B cell (primary cell): Measurements from ENCODE around the gene CD72. TPM values are rescaled to one million over a fixed set of nuclear protein-coding genes. Genes with fewer than 3 reads are reported as not detected.

Source experiments
- ATAC-seq: fragments of 200-7000 bp; cut with Tn5 transposase; one replicate; pipeline ENCODE4 v1.10.0; 2021; ENCODE audit warnings: low read depth, mild to moderate bottlenecking, moderate number of reproducible peaks, moderate library complexity
- CTCF ChIA-PET: fragments of 350-600 bp; sonication (Branson Sonifier 250); formaldehyde crosslinking; loops from one replicate; lab custom pipeline; 2021; ENCODE audit warnings: antibody characterized with exemption, inconsistent platforms; lab: Charles Lee
- POLR2A ChIA-PET: fragments of 350-600 bp; sonication (Branson Sonifier 250); formaldehyde crosslinking; loops from one replicate; lab custom pipeline; 2021; ENCODE audit warnings: antibody characterized with exemption; lab: Charles Lee
- DNase-seq: peaks from one replicate; pipeline ENCODE4 v3.0.0; 2013
- H2AFZ ChIP-seq: 2 replicates; pipeline ENCODE4 v1.6.1; 2012; ENCODE audit warnings: mild to moderate bottlenecking, low read depth, low read length; ENCODE audit not compliant: insufficient read depth, poor library complexity, severe bottlenecking
- H3K27ac ChIP-seq, 2 donors: 1 replicate in 1 of 2; 2 replicates in 1 of 2; pipeline ENCODE4 v1.5.1; 2012 to 2013; ENCODE audit warnings: low read length in 2 of 2, mild to moderate bottlenecking in 2 of 2, moderate library complexity in 1 of 2
- H3K27me3 ChIP-seq, 4 experiments: fragments of 200-600 bp in 1 of 4; sonication (generic) in 1 of 4; replicated peaks in 1 of 4; 1 replicate in 2 of 4; 2 replicates in 2 of 4; pipeline versions ENCODE4 v1.6.1 to v1.7.0; 2013 to 2016; ENCODE audit warnings: low read length in 3 of 4, mild to moderate bottlenecking in 2 of 4, mixed read lengths in 1 of 4, moderate library complexity in 1 of 4; ENCODE audit not compliant: insufficient read depth in 4 of 4, control insufficient read depth in 3 of 4; ENCODE audit errors: control extremely low read depth in 1 of 4
- H3K36me3 ChIP-seq, 2 experiments: replicated peaks in 1 of 2; 1 replicate in 1 of 2; 2 replicates in 1 of 2; pipeline versions ENCODE4 v1.6.1 to v1.7.1; 2013; ENCODE audit warnings: low read length in 1 of 2; ENCODE audit not compliant: insufficient read depth in 2 of 2, control insufficient read depth in 1 of 2; ENCODE audit errors: control extremely low read depth in 1 of 2, extremely low read depth in 1 of 2
- H3K4me1 ChIP-seq, 2 donors: fragments of 200-600 bp in 1 of 2; sonication (generic) in 1 of 2; 1 replicate in 1 of 2; 2 replicates in 1 of 2; pipeline versions ENCODE4 v1.5.1 to v1.6.1; 2013 to 2017; ENCODE audit warnings: low read length in 2 of 2; ENCODE audit not compliant: control insufficient read depth in 2 of 2, insufficient read depth in 2 of 2
- H3K4me2 ChIP-seq: replicated peaks from 2 replicates; pipeline ENCODE3; 2012; ENCODE audit warnings: mild to moderate bottlenecking, low read depth, low read length; ENCODE audit not compliant: poor library complexity, severe bottlenecking
- H3K4me3 ChIP-seq, 5 experiments: fragments of 200-600 bp in 1 of 5; sonication (generic) in 1 of 5; 1 replicate in 3 of 5; 2 replicates in 2 of 5; pipeline versions ENCODE4 v1.5.1 to v1.7.0; 2011 to 2016; ENCODE audit warnings: low read length in 4 of 5, mild to moderate bottlenecking in 4 of 5, low read depth in 2 of 5, control low read depth in 1 of 5, moderate library complexity in 1 of 5; ENCODE audit not compliant: insufficient read depth in 1 of 5; ENCODE audit errors: control extremely low read depth in 1 of 5, extremely low read depth in 1 of 5
- H3K79me2 ChIP-seq: fragments of 200-600 bp; sonication (generic); one replicate; pipeline ENCODE4 v1.6.0; 2016; ENCODE audit warnings: low read length; ENCODE audit not compliant: control insufficient read depth, insufficient read depth
- H3K9ac ChIP-seq: fragments of 200-600 bp; sonication (generic); 2 replicates; pipeline ENCODE4 v1.6.1; 2017; ENCODE audit warnings: mild to moderate bottlenecking, low read length, moderate library complexity
- H3K9me3 ChIP-seq, 3 donors: one replicate each; pipeline versions ENCODE4 v1.6.1 to v1.7.1; 2013; ENCODE audit warnings: low read length in 2 of 3; ENCODE audit not compliant: control insufficient read depth in 2 of 3, insufficient read depth in 1 of 3; ENCODE audit errors: control extremely low read depth in 1 of 3
- H4K20me1 ChIP-seq: 2 replicates; pipeline ENCODE4 v1.6.0; 2012; ENCODE audit warnings: mild to moderate bottlenecking, low read length; ENCODE audit not compliant: insufficient read depth, control insufficient read depth, poor library complexity, severe bottlenecking
- H3K27ac Mint-ChIP-seq: one replicate; pipeline ENCODE4 v1.8.0; 2021; ENCODE audit warnings: mixed read lengths
- H3K27me3 Mint-ChIP-seq: one replicate; pipeline ENCODE4 v1.8.0; 2021; ENCODE audit warnings: mixed read lengths
- H3K4me1 Mint-ChIP-seq: one replicate; pipeline ENCODE4 v1.8.0; 2021; ENCODE audit warnings: mixed read lengths
- H3K4me3 Mint-ChIP-seq: one replicate; pipeline ENCODE4 v1.8.0; 2021; ENCODE audit warnings: mixed read lengths
- H3K9me3 Mint-ChIP-seq: one replicate; pipeline ENCODE4 v1.8.0; 2022; ENCODE audit warnings: mixed read lengths; ENCODE audit not compliant: insufficient read depth
- EZH2 ChIP-seq: IDR thresholded peaks from 2 replicates; pipeline ENCODE4 v1.6.1; 2012; ENCODE audit warnings: borderline replicate concordance, low read depth, mild to moderate bottlenecking, moderate library complexity, low read length; ENCODE audit not compliant: insufficient read depth, poor library complexity, severe bottlenecking
- WGBS: methylation state at CpG from one replicate; pipeline ENCODE4 v1.1.5; 2013; ENCODE audit warnings: missing lambda C conversion rate; ENCODE audit not compliant: insufficient coverage; 5-methylcytosine and 5-hydroxymethylcytosine counted together
- intact Hi-C: fragments of 100-400 bp; cut with micrococcal nuclease; formaldehyde crosslinking; loops from one replicate; pipeline ENCODE4 v1.10.0; 2022
- polyA plus RNA-seq: library from polyadenylated mRNA; depleted of rRNA; stranded (reverse); fragments of >200 nt; gene quantifications from 2 replicates; pipeline ENCODE4 v1.2.3, GENCODE V29; 2012
- total RNA-seq, 2 donors: library from RNA; stranded (reverse); fragments of 120-200 nt in 1 of 2; gene quantifications; 1 replicate in 1 of 2; 2 replicates in 1 of 2; pipeline versions ENCODE4 v1.2.3 to v1.2.4, GENCODE V29; 2013 to 2022
- TF ChIP-seq, protein P1 (sequence below): fragments of 200-600 bp; IDR thresholded peaks from one replicate; pipeline ENCODE4 v1.8.0; 2022; ENCODE audit warnings: antibody characterized with exemption, mild to moderate bottlenecking

CD72 gene
- total and polyA plus RNA-seq, 2 donors (not counting 1 experiment from before 2014, with no cell fraction given): 94.6 to 436 TPM

DNA sequence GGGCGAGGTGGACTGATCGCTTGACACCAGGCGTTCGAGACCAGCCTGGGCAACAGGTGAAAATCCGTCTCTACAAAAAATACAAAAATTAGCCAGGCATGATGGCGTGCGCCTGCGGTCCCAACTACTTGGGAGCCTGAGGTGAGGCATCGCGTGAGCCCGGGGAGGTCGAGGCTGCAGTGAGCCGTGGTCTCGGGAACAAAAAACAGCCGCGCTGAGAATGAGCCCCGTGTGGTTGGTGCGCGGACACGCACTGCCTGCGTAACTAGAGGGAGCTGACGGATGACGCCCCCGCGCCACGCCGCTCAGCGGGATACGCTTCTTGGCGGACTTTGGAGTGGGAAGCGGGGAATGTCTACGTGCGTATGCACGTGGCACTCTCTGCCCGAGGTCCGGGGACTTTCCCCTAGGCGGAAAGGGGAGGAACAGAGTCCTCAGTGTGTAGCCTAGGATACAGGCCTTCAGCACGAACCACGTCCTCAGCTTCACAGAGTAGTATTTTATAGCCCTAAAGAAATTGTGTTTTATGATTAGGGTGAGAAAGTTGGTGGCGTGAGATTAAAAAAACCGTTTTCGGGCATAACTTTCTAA lies 39.4 kb upstream of the CD72 start, which contains the start of gene RMRP:
RMRP (minus strand) TSS at position 474 of the 591 bp plus-strand sequence.
- Mint-ChIP-seq H3K4me1 (peaks cover 66% of the 10 kb centered on the region), H3K9me3 (no peaks in the 10 kb centered on the region), H3K4me3 (peak within 1 kb of the TSS; percentile 94), H3K27ac (peak within 1 kb of the TSS; percentile 97), H3K27me3 (no peaks in the 10 kb centered on the region)
- H2AFZ ChIP-seq: peak within 1 kb of the TSS; percentile 86
- no peaks in the 10 kb centered on the region for H3K27me3 ChIP-seq
- H3K9ac ChIP-seq: peak within 1 kb of the TSS; percentile 84
- peak within 1 kb of the TSS; percentile 99 to 100 for H3K27ac ChIP-seq
- peaks cover 0 to 3% (median 0%) of the 10 kb centered on the region in 3 donors for H3K9me3 ChIP-seq
- TF ChIP-seq, protein P1, sequence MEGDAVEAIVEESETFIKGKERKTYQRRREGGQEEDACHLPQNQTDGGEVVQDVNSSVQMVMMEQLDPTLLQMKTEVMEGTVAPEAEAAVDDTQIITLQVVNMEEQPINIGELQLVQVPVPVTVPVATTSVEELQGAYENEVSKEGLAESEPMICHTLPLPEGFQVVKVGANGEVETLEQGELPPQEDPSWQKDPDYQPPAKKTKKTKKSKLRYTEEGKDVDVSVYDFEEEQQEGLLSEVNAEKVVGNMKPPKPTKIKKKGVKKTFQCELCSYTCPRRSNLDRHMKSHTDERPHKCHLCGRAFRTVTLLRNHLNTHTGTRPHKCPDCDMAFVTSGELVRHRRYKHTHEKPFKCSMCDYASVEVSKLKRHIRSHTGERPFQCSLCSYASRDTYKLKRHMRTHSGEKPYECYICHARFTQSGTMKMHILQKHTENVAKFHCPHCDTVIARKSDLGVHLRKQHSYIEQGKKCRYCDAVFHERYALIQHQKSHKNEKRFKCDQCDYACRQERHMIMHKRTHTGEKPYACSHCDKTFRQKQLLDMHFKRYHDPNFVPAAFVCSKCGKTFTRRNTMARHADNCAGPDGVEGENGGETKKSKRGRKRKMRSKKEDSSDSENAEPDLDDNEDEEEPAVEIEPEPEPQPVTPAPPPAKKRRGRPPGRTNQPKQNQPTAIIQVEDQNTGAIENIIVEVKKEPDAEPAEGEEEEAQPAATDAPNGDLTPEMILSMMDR: no peak
- no peak for TF ChIP-seq EZH2
- peaks cover 0 to 14% of the 10 kb centered on the region in 2 experiments for H3K36me3 ChIP-seq
- DNase-seq (peak; percentile 97), ATAC-seq (peak; percentile 79)
- H4K20me1 ChIP-seq: no peaks in the 10 kb centered on the region
- intact Hi-C loops: loop anchor here (1.0 to 5.0 kb wide), 9 partner anchors 11 to 540 kb away; partner anchors contain the start of genes ATOSB, CREB3, FAM221B and TLN1
- H3K79me2 ChIP-seq: peaks cover 22% of the 10 kb centered on the region
- POLR2A ChIA-PET: interaction anchor here (0.8 to 4.6 kb wide), 19 partner anchors 9 to 578 kb away, joined by 3 to 62 read pairs (median 6); partner anchors contain the start of genes CD72, CREB3, FANCG and GBA2
- H3K4me3 ChIP-seq: peak within 1 kb of the TSS; percentile 84 to 93 (median 87)
- under 1% methylated on average over 39 of the region's 42 CpGs for WGBS
- peaks cover 39 to 62% of the 10 kb centered on the region in 2 donors for H3K4me1 ChIP-seq
- CTCF ChIA-PET: interaction anchor here (0.6 to 15.0 kb wide), 26 partner anchors 9 to 224 kb away, joined by 3 to 268 read pairs (median 6); partner anchors contain the start of genes CA9, CD72, CREB3 and HINT2
- H3K4me2 ChIP-seq: peak within 1 kb of the TSS; percentile 91
